HFF-Myc (cell line): Measurements from ENCODE around the gene ACVR1C.

Source experiments
- DNase-seq: peaks from one replicate; pipeline ENCODE4 v3.0.0-alpha.2; 2011; ENCODE audit warnings: low read depth; ENCODE audit errors: extremely low read depth
- H3K4me3 ChIP-seq: replicated peaks from 2 replicates; pipeline ENCODE4 v1.5.1; 2011; ENCODE audit warnings: low read depth, mild to moderate bottlenecking, control low read depth, low read length
- TF ChIP-seq, protein P1 (sequence below): IDR thresholded peaks from 2 replicates; pipeline ENCODE4 v1.5.1; 2012; ENCODE audit warnings: mild to moderate bottlenecking, low read depth, low read length, control low read depth; ENCODE audit errors: missing control alignments

Gene ACVR1C

DNA sequence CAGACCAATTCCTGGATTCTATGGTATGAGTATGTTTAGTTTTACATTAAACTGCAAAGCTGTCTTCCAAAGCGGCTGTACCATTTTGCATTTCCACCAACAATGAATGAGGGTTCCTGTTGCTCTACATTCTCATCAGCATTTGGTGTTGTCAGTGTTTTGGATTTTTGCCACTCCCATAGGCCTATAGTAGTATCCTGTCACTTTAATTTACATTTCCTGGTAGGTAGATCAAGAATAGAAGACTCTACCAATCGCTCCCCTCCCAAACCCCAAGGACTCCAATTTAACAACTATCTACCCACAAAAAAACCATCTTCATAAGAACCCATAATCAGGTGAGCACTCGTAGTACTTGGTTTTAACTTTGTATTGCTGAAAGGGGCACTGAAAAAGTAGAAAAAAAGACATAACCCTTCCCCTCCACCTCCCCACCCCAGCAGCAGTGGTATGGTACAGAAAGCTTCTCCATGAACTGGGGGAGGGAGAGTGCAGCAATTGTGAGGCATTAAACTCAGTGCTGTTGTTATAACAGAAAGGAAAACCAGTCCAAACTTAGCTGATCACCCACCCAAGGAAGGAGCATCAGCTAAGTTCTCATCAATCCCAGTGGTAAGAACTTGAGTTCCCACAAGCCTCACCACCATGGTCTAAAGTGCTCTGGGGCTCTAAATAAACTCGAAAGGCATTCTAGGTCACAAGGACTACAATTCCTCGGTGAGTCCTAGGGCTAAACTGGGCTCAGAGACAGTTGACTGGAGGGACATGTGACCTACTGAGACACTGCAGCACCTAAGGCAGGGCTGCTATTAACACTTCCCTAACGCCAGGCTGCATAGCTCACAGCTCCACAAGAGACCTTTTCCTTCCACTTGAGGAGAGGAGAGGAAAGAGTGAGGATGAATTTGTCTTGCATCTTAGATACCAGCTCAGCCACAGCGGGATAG is 149.3 kb downstream of the ACVR1C start:
- no peak for DNase-seq
- TF ChIP-seq, protein P1, sequence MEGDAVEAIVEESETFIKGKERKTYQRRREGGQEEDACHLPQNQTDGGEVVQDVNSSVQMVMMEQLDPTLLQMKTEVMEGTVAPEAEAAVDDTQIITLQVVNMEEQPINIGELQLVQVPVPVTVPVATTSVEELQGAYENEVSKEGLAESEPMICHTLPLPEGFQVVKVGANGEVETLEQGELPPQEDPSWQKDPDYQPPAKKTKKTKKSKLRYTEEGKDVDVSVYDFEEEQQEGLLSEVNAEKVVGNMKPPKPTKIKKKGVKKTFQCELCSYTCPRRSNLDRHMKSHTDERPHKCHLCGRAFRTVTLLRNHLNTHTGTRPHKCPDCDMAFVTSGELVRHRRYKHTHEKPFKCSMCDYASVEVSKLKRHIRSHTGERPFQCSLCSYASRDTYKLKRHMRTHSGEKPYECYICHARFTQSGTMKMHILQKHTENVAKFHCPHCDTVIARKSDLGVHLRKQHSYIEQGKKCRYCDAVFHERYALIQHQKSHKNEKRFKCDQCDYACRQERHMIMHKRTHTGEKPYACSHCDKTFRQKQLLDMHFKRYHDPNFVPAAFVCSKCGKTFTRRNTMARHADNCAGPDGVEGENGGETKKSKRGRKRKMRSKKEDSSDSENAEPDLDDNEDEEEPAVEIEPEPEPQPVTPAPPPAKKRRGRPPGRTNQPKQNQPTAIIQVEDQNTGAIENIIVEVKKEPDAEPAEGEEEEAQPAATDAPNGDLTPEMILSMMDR, result no peak
- no peak overlapping the region for H3K4me3 ChIP-seq

DNA sequence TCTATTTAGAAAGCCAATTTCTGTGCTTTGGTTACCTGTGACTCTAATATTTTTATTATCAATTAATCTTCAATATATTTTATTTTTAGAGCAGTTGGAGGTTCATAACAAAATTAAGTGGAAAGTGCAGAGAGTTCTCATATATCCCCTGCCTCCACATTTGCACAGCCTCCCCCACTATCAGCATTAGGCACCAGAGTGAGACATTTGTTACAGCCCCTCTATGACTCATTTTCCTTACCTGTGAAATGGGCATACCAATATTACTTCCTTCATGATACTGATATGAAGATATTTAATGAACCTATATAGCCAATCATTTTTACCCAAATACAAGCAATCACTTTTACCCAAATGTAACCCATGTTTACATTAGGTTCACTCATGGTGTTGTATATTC is 150.7 kb downstream of the ACVR1C start:
- DNase-seq, result no peak
- TF ChIP-seq, protein P1, result no peak
- H3K4me3 ChIP-seq, result no peak overlapping the region

DNA sequence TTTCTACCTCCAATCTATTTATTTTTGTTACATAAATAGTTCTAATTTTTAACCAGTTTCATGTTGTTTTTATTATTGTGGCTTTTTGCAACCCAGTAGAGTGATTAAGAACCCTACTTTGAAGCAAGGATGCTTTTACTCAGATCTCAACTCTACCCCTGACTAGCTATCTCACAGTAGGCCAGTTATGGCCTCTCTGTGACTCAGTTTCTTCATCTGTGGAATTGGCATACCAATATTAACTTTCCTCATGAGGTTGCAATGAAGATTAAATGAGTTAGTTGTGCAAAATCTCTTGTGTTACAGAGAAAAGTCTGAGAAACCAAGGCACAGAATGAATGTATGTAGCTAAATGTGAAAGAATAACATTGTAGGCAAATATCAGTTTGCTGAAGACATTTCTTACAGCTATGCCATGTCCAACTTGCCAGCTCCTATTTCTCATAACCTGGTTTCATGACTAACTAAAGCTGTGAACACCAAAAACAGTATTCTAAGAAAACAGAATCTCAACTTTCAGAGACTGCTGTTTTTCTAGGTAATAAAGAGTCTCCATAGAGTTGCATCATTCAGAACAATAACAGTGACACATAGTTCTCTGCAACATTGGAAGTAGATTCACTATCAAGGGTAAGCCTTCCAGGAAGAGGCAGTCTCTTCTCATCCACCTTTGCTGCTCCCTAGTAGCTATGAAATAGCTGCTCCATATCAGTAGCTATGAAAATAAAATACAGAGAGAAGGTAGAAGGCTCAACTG is 151.5 kb downstream of the ACVR1C start:
- TF ChIP-seq, protein P1, result no peak
- no peak overlapping the region for H3K4me3 ChIP-seq
- DNase-seq, result no peak
